ENCODE results near the gene SRPK3. TPM values are rescaled to one million over a fixed set of nuclear protein-coding genes. Genes with fewer than 3 reads are reported as not detected.

SRPK3 gene
- polyA plus RNA-seq, 1 donor (not counting 4 experiments of a cell fraction or from before 2014, with no cell fraction given) = 0.10 TPM

- no peaks in the 10 kb centered on the region for H3K9me1 ChIP-seq (ENCODE audit: control insufficient read depth, extremely low read depth, insufficient read depth, low read length)
- H3K27ac ChIP-seq (ENCODE audit: control insufficient read depth, insufficient read depth, low read length) = no peak overlapping the region
- DNase-seq (ENCODE audit: low read depth, low spot score) (no peak), FAIRE-seq (no peak)
- H3K79me2 ChIP-seq (ENCODE audit: control insufficient read depth, insufficient read depth, low read length) = peaks cover 3% of the 10 kb centered on the region
- H3K4me3 ChIP-seq (ENCODE audit: control insufficient read depth in 2 of 3, extremely low read depth in 1 of 3, insufficient read depth in 2 of 3, low read depth in 1 of 3, low read length in 3 of 3) = no peak overlapping the region
- H3K27me3 ChIP-seq (ENCODE audit: control insufficient read depth, extremely low read depth, insufficient read depth, low read length) = no peaks in the 10 kb centered on the region
- dilution Hi-C loops (cut with MboI; ENCODE audit: extremely low pct_ligation_motif_present, low sequenced_read_pairs) = no loop called here
- no peak overlapping the region for H3K9ac ChIP-seq (ENCODE audit: control insufficient read depth, extremely low read depth, insufficient read depth, low read length)
- no peaks in the 10 kb centered on the region for H3K9me3 ChIP-seq (ENCODE audit: control insufficient read depth, low read depth, low read length)
- TF ChIP-seq EZH2 (IDR thresholded peaks at IDR 0.05; ENCODE audit: low read length) = no peak
- no peak for TF ChIP-seq CTCF (optimal IDR thresholded peaks at IDR 0.05 in 1 of 3, IDR thresholded peaks at IDR 0.05 in 1 of 3, conservative IDR thresholded peaks at IDR 0.05 in 1 of 3; ENCODE audit: extremely low read depth in 1 of 3, insufficient read depth in 2 of 3, low read length in 3 of 3)
- H3K4me1 ChIP-seq (ENCODE audit: control insufficient read depth, extremely low read depth, insufficient read depth, low read length) = peaks cover 8% of the 10 kb centered on the region
- peaks cover 0 to 7% of the 10 kb centered on the region in 2 experiments for H3K36me3 ChIP-seq (ENCODE audit: control insufficient read depth in 2 of 2, extremely low read depth in 1 of 2, insufficient read depth in 2 of 2, low read length in 2 of 2)
- no peaks in the 10 kb centered on the region for H4K20me1 ChIP-seq (ENCODE audit: control insufficient read depth, extremely low read depth, insufficient read depth, low read length)
- no peak overlapping the region for H2AFZ ChIP-seq (ENCODE audit: control insufficient read depth, low read length)
- no peak overlapping the region for H3K4me2 ChIP-seq (ENCODE audit: control insufficient read depth, extremely low read depth, insufficient read depth, low read depth, low read length)
Measured at GRCh38 chrX:153786669-153787068, 5.8 kb downstream of the SRPK3 start.

GRCh38 chrX:153789654-153790053, 8.8 kb downstream of the SRPK3 start:
- dilution Hi-C loops (cut with MboI; ENCODE audit: extremely low pct_ligation_motif_present, low sequenced_read_pairs) = no loop called here
- DNase-seq (ENCODE audit: low read depth, low spot score) (no peak), FAIRE-seq (no peak)
- Histone ChIP-seq H3K9me1 (ENCODE audit: control insufficient read depth, extremely low read depth, insufficient read depth, low read length) (no peaks in the 10 kb centered on the region), H3K27me3 (ENCODE audit: control insufficient read depth, extremely low read depth, insufficient read depth, low read length) (no peaks in the 10 kb centered on the region), H3K79me2 (ENCODE audit: control insufficient read depth, insufficient read depth, low read length) (peaks cover 21% of the 10 kb centered on the region), H3K27ac (ENCODE audit: control insufficient read depth, insufficient read depth, low read length) (no peak overlapping the region), H3K4me2 (ENCODE audit: control insufficient read depth, extremely low read depth, insufficient read depth, low read depth, low read length) (no peak overlapping the region), H3K9ac (ENCODE audit: control insufficient read depth, extremely low read depth, insufficient read depth, low read length) (no peak overlapping the region), H2AFZ (ENCODE audit: control insufficient read depth, low read length) (no peak overlapping the region), H3K4me3 (ENCODE audit: control insufficient read depth in 2 of 3, extremely low read depth in 1 of 3, insufficient read depth in 2 of 3, low read depth in 1 of 3, low read length in 3 of 3) (no peak overlapping the region), H3K9me3 (ENCODE audit: control insufficient read depth, low read depth, low read length) (no peaks in the 10 kb centered on the region), H3K36me3 (ENCODE audit: control insufficient read depth in 2 of 2, extremely low read depth in 1 of 2, insufficient read depth in 2 of 2, low read length in 2 of 2) (peaks cover 0 to 7% of the 10 kb centered on the region in 2 experiments), H3K4me1 (ENCODE audit: control insufficient read depth, extremely low read depth, insufficient read depth, low read length) (peaks cover 14% of the 10 kb centered on the region), H4K20me1 (ENCODE audit: control insufficient read depth, extremely low read depth, insufficient read depth, low read length) (no peaks in the 10 kb centered on the region)
- TF ChIP-seq EZH2 (IDR thresholded peaks at IDR 0.05; ENCODE audit: low read length) (no peak), CTCF (optimal IDR thresholded peaks at IDR 0.05 in 1 of 3, IDR thresholded peaks at IDR 0.05 in 1 of 3, conservative IDR thresholded peaks at IDR 0.05 in 1 of 3; ENCODE audit: extremely low read depth in 1 of 3, insufficient read depth in 2 of 3, low read length in 3 of 3) (no peak)

All from keratinocyte (primary cell).